ENCODE results near the gene TARBP1. TPM values are rescaled to one million over a fixed set of nuclear protein-coding genes. Genes with fewer than 3 reads are reported as not detected.
"Not testable (repeated sequence)": the region's sequence is repeated elsewhere in the genome, so short reads cannot be mapped to it uniquely, and the experiment has no call there.

The TARBP1 gene
- total RNA-seq, 4 donors from 2014 or later: 13.2 to 39.2 (median 27.6) TPM

GRCh38 chr1:234402939-234403338 lies 76.0 kb downstream of the TARBP1 start:
- Histone ChIP-seq H3K36me3 (peaks cover 0 to 26% (median 0%) of the 10 kb centered on the region in 3 donors), H3K4me1 (peaks cover 0 to 24% (median 0%) of the 10 kb centered on the region in 3 donors), H3K27ac (no peak overlapping the region), H3K4me3 (no peak overlapping the region), H3K27me3 (no peaks in the 10 kb centered on the region), H3K9me3 (no peaks in the 10 kb centered on the region)
- DNase-seq: no peak
- intact Hi-C loops (cut with DNase I): no loop called here
- TF ChIP-seq CTCF (IDR thresholded peaks at IDR 0.05): no peak
- no peak for TF ChIP-seq POLR2A (IDR thresholded peaks at IDR 0.05)
- WGBS, 2 donors: 85 to 90% methylated on average over 3 of the region's 3 CpGs

GRCh38 chr1:234401658-234402057 lies 77.3 kb downstream of the TARBP1 start:
- WGBS, 2 donors: 95 to 96% methylated on average over 3 of the region's 3 CpGs
- H3K27me3 ChIP-seq: no peaks in the 10 kb centered on the region
- no peaks in the 10 kb centered on the region for H3K9me3 ChIP-seq
- H3K36me3 ChIP-seq: peaks cover 0 to 19% (median 0%) of the 10 kb centered on the region in 3 donors
- H3K27ac ChIP-seq: peak overlapping the region in 1 of 4 donors; percentile 6
- intact Hi-C loops (cut with DNase I): no loop called here
- DNase-seq: no peak
- H3K4me1 ChIP-seq: peaks cover 0 to 24% (median 0%) of the 10 kb centered on the region in 3 donors
- no peak overlapping the region for H3K4me3 ChIP-seq
- TF ChIP-seq CTCF (IDR thresholded peaks at IDR 0.05) (no peak), POLR2A (IDR thresholded peaks at IDR 0.05) (no peak)

GRCh38 chr1:234400773-234401172 lies 78.2 kb downstream of the TARBP1 start:
- H3K27me3 ChIP-seq: no peaks in the 10 kb centered on the region
- peaks cover 0 to 24% (median 0%) of the 10 kb centered on the region in 3 donors for H3K4me1 ChIP-seq
- no peak for DNase-seq
- intact Hi-C loops (cut with DNase I): no loop called here
- peaks cover 0 to 12% (median 0%) of the 10 kb centered on the region in 3 donors for H3K36me3 ChIP-seq
- H3K9me3 ChIP-seq: no peaks in the 10 kb centered on the region
- peak overlapping the region in 1 of 4 donors; percentile 1 for H3K4me3 ChIP-seq
- H3K27ac ChIP-seq: peak overlapping the region in 2 of 4 donors; percentile 0 to 6
- TF ChIP-seq CTCF (IDR thresholded peaks at IDR 0.05) (no peak), POLR2A (IDR thresholded peaks at IDR 0.05) (no peak)

GRCh38 chr1:234399515-234399914 lies 79.5 kb downstream of the TARBP1 start:
- intact Hi-C loops (cut with DNase I); H3K27ac ChIP-seq; H3K9me3 ChIP-seq; H3K4me3 ChIP-seq; DNase-seq; H3K27me3 ChIP-seq: not testable (repeated sequence)
- peaks cover 0 to 24% (median 0%) of the 10 kb centered on the region in 3 donors for H3K4me1 ChIP-seq
- H3K36me3 ChIP-seq: peaks cover 0 to 12% (median 0%) of the 10 kb centered on the region in 3 donors
- 95% methylated on average over 6 of the region's 6 CpGs for WGBS, 2 donors

GRCh38 chr1:234398849-234399381 lies 80.1 kb downstream of the TARBP1 start:
- 36 to 40% methylated on average over 8 of the region's 8 CpGs for WGBS, 2 donors
- H3K4me3 ChIP-seq: peak overlapping the region in 2 of 4 donors; percentile 19 to 48
- H3K36me3 ChIP-seq: peaks cover 0 to 15% (median 0%) of the 10 kb centered on the region in 3 donors
- no peak for DNase-seq
- TF ChIP-seq POLR2A (IDR thresholded peaks at IDR 0.05) (no peak), CTCF (IDR thresholded peaks at IDR 0.05) (no peak)
- peak overlapping the region in 1 of 4 donors; percentile 52 for H3K27ac ChIP-seq
- H3K9me3 ChIP-seq: no peaks in the 10 kb centered on the region
- H3K27me3 ChIP-seq: no peaks in the 10 kb centered on the region
- peaks cover 0 to 24% (median 0%) of the 10 kb centered on the region in 3 donors for H3K4me1 ChIP-seq
- intact Hi-C loops (cut with DNase I): no loop called here

All from esophagus squamous epithelium (tissue), 5 donors.